ENCODE measurements around the gene GNB4. TPM values are rescaled to one million over a fixed set of nuclear protein-coding genes. Genes with fewer than 3 reads are reported as not detected.

Gene GNB4
- total RNA-seq, 2 donors from 2014 or later, result 3.1 to 10.4 TPM

DNA sequence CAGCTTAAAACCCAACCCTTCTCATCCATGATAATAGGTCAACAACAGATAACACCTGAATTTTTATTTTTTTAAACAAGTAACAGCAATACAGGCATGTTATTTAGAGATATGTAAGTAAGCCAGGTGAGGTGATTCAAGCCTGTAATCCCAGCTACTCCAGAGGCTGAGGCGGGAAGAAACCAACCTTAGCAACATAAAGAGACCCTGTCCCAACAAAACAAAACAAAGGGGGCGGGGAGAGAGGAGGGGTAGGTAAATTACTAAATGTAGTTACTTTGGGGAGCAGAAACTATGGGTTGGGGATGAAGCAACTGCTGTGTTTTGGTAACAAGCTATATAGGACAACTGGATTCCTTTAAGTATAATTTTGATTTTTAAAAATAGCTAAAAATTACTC lies 47.0 kb downstream of the GNB4 start:
- no peaks in the 10 kb centered on the region for H3K4me1 ChIP-seq
- H3K27me3 ChIP-seq, result no peaks in the 10 kb centered on the region
- no peak for DNase-seq
- no peaks in the 10 kb centered on the region for H3K9me3 ChIP-seq
- TF ChIP-seq, protein P1, sequence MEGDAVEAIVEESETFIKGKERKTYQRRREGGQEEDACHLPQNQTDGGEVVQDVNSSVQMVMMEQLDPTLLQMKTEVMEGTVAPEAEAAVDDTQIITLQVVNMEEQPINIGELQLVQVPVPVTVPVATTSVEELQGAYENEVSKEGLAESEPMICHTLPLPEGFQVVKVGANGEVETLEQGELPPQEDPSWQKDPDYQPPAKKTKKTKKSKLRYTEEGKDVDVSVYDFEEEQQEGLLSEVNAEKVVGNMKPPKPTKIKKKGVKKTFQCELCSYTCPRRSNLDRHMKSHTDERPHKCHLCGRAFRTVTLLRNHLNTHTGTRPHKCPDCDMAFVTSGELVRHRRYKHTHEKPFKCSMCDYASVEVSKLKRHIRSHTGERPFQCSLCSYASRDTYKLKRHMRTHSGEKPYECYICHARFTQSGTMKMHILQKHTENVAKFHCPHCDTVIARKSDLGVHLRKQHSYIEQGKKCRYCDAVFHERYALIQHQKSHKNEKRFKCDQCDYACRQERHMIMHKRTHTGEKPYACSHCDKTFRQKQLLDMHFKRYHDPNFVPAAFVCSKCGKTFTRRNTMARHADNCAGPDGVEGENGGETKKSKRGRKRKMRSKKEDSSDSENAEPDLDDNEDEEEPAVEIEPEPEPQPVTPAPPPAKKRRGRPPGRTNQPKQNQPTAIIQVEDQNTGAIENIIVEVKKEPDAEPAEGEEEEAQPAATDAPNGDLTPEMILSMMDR (IDR thresholded peaks at IDR 0.05), result no peak
- no peak overlapping the region for H3K4me3 ChIP-seq
- no peaks in the 10 kb centered on the region for H3K36me3 ChIP-seq
- intact Hi-C loops (cut with DNase I), result no loop called here
- no peak overlapping the region for H3K27ac ChIP-seq
- no peak overlapping the region for H3K9ac ChIP-seq (ENCODE audit: low read depth in 2 of 2, low read length in 2 of 2)

DNA sequence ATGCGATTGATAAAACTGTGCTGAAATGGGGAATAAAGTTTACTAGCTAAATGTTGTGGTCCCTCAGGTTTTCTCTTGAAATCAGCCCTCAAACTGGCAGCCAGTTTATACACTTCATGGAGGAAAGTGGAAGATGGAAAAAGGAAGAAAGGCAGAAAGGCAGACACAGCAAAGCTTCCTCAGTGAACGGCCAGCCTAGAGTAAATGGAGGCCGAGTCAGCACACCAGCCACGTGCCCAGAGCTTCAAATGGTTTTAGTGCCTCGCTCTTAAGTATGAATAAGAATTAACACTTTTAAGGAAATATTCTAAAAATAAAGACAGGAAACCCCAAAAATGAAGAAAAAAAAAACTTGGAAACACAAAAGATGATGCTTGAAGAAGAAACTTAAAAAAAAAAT lies 48.3 kb downstream of the GNB4 start:
- no peak overlapping the region for H3K27ac ChIP-seq
- no peak overlapping the region for H3K9ac ChIP-seq (ENCODE audit: low read depth in 2 of 2, low read length in 2 of 2)
- H3K4me1 ChIP-seq, result no peaks in the 10 kb centered on the region
- intact Hi-C loops (cut with DNase I), result no loop called here
- H3K36me3 ChIP-seq, result no peaks in the 10 kb centered on the region
- DNase-seq, result no peak
- no peak overlapping the region for H3K4me3 ChIP-seq
- no peaks in the 10 kb centered on the region for H3K27me3 ChIP-seq
- no peaks in the 10 kb centered on the region for H3K9me3 ChIP-seq
- TF ChIP-seq, protein P1 (IDR thresholded peaks at IDR 0.05), result no peak

DNA sequence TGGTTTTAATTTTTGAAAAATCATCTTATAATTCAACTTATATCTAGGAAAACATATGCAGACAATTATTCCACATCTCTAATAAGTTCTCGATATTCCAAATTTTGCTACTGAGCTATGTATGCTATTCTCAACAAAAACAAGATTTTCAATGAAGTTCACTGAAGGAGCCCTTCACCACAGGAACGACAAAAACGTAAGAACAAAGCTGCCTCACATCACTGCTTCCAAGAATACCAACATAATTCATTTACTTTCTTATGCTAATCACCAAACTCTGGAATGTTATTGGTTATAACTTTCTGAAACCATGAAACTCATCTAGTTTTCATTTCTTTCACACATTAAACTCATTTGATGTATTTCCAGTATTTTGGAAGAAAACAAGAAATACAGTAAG lies 49.7 kb downstream of the GNB4 start:
- Histone ChIP-seq H3K9me3 (no peaks in the 10 kb centered on the region), H3K9ac (ENCODE audit: low read depth in 2 of 2, low read length in 2 of 2) (no peak overlapping the region), H3K4me1 (no peaks in the 10 kb centered on the region), H3K4me3 (no peak overlapping the region), H3K27ac (no peak overlapping the region), H3K27me3 (no peaks in the 10 kb centered on the region), H3K36me3 (no peaks in the 10 kb centered on the region)
- no peak for DNase-seq
- intact Hi-C loops (cut with DNase I), result no loop called here
- TF ChIP-seq, protein P1 (IDR thresholded peaks at IDR 0.05), result no peak

DNA sequence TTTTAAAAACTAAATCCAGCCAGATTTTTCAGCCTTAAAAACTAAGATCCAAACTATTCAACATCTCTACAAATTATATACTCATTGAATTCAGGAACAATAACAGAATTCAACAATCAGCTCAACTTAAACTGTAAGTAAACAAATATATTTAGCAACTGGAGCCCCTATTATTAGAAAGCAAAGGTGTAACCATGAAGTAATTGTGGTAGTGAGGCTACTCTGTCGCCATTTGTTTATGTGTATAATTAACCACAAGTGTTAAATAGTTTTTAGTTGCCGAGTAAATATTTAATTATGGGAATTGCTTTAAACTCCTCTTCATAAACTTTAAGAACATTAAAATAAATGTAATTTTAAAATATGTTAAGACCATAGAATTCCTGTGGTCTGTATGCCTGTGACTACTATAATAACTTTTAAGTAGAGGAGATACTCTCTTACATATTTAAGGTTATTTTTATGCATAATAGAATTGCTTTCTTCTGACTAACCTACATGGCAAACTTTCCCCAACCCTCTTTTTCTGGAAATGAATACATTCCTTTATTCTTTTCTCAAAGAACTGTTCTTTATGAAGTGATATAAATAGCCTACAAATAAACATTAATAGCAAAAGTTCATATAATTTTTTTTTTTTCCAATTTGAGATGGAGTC lies 52.6 kb downstream of the GNB4 start:
- TF ChIP-seq, protein P1 (IDR thresholded peaks at IDR 0.05), result no peak
- intact Hi-C loops (cut with DNase I), result no loop called here
- H3K27me3 ChIP-seq, result no peaks in the 10 kb centered on the region
- H3K36me3 ChIP-seq, result no peaks in the 10 kb centered on the region
- no peaks in the 10 kb centered on the region for H3K4me1 ChIP-seq
- no peak for DNase-seq
- no peaks in the 10 kb centered on the region for H3K9me3 ChIP-seq
- no peak overlapping the region for H3K9ac ChIP-seq (ENCODE audit: low read depth in 2 of 2, low read length in 2 of 2)
- no peak overlapping the region for H3K4me3 ChIP-seq
- H3K27ac ChIP-seq, result no peak overlapping the region

DNA sequence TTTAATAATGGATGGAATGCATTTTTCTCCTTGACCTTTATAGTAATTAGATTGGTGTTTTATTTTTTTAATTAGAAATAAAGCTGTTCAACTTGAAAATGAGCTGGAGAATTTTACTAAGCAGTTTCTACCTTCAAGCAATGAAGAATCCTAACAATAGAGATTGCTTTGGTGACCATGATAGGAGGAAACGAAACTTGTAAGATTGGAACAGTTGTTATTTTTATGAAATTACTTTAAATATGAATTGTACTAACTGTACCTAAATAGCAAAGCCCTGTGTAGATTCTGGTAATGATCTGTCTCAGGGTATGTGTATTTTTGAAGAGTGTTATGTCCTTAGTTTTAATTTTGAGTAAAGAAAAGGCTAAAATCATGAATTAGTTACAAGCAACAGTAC lies 59.4 kb downstream of the GNB4 start:
- H3K4me1 ChIP-seq, result no peaks in the 10 kb centered on the region

More for the DNA sequence above, 59.4 kb downstream of the GNB4 start:
- intact Hi-C loops (cut with DNase I), result no loop called here
- Histone ChIP-seq H3K27me3 (no peaks in the 10 kb centered on the region), H3K4me3 (no peak overlapping the region), H3K36me3 (no peaks in the 10 kb centered on the region), H3K27ac (no peak overlapping the region), H3K9ac (ENCODE audit: low read depth in 2 of 2, low read length in 2 of 2) (no peak overlapping the region), H3K9me3 (no peaks in the 10 kb centered on the region)
- TF ChIP-seq, protein P1 (IDR thresholded peaks at IDR 0.05), result no peak
- no peak for DNase-seq

All from colonic mucosa (tissue), 4 donors.